T-helper 2 cell (primary cell): ENCODE data around the gene PEX5.
"Not testable (repeated sequence)": the region's sequence is repeated elsewhere in the genome, so short reads cannot be mapped to it uniquely, and the experiment has no call there.

Experiments used
- DNase-seq, 5 experiments: peaks; one replicate each; pipeline versions ENCODE4 v3.0.0 to v3.0.0-alpha.2; 2012 to 2022

Gene PEX5

GRCh38 chr12:7161327-7161726 is 28.2 kb upstream of the PEX5 start:
- DNase-seq: no peak

- DNase-seq: no peak
These were observed 27.7 kb upstream of the PEX5 start for GRCh38 chr12:7161811-7162210.

- DNase-seq: peak in 1 of 5 experiments; percentile 23
These were observed 26.8 kb upstream of the PEX5 start for GRCh38 chr12:7162691-7163114.

GRCh38 chr12:7169951-7170350 is 19.5 kb upstream of the PEX5 start:
- no peak for DNase-seq

GRCh38 chr12:7171854-7172253 is 17.6 kb upstream of the PEX5 start:
- no peak for DNase-seq

- DNase-seq: no peak
These were observed 14.0 kb upstream of the PEX5 start for GRCh38 chr12:7175493-7175892.

GRCh38 chr12:7176595-7176994 is 12.9 kb upstream of the PEX5 start:
- no peak for DNase-seq

GRCh38 chr12:7178481-7178880 is 11.0 kb upstream of the PEX5 start:
- DNase-seq: no peak

GRCh38 chr12:7180685-7181084 is 8.8 kb upstream of the PEX5 start:
- DNase-seq: no peak

- not testable (repeated sequence) for DNase-seq
These were observed 3.4 kb upstream of the PEX5 start for GRCh38 chr12:7186058-7186457.

- DNase-seq: peak; percentile 23 to 64 (median 46)
These were observed 706 bp upstream of the PEX5 start for GRCh38 chr12:7188562-7189397.

GRCh38 chr12:7190268-7191055 is 976 bp downstream of the PEX5 start:
- no peak for DNase-seq

- DNase-seq: no peak
These were observed 4.2 kb downstream of the PEX5 start for GRCh38 chr12:7193674-7194073.

- DNase-seq: no peak
These were observed 8.4 kb downstream of the PEX5 start for GRCh38 chr12:7197841-7198240.

GRCh38 chr12:7203109-7203508 is 13.6 kb downstream of the PEX5 start:
- no peak for DNase-seq

GRCh38 chr12:7205091-7205490 is 15.6 kb downstream of the PEX5 start:
- no peak for DNase-seq

- no peak for DNase-seq
These were observed 17.2 kb downstream of the PEX5 start for GRCh38 chr12:7206691-7207090.

GRCh38 chr12:7207866-7208625 is 18.6 kb downstream of the PEX5 start:
- DNase-seq: no peak

- DNase-seq: no peak
These were observed 20.5 kb downstream of the PEX5 start for GRCh38 chr12:7209958-7210357.

GRCh38 chr12:7210642-7211151 is 21.2 kb downstream of the PEX5 start:
- DNase-seq: no peak

- no peak for DNase-seq
These were observed 23.2 kb downstream of the PEX5 start for GRCh38 chr12:7212678-7213077.

- DNase-seq: not testable (repeated sequence)
These were observed 24.3 kb downstream of the PEX5 start for GRCh38 chr12:7213745-7214144.

GRCh38 chr12:7217475-7218069 is 28.1 kb downstream of the PEX5 start:
- no peak for DNase-seq
